Endothelial cell (in vitro differentiated cells): Measurements from ENCODE around the gene RUNX2. TPM values are rescaled to one million over a fixed set of nuclear protein-coding genes. Genes with fewer than 3 reads are reported as not detected.

Experiments used
- DNase-seq: peaks from one replicate; pipeline ENCODE4 v3.0.0; 2021; ENCODE audit warnings: low spot score
- H3K27ac Mint-ChIP-seq: one replicate; pipeline ENCODE4 v1.8.0; 2021; ENCODE audit warnings: mixed read lengths, inconsistent platforms; ENCODE audit not compliant: unreplicated experiment
- H3K27me3 Mint-ChIP-seq: one replicate; pipeline ENCODE4 v1.8.0; 2021; ENCODE audit warnings: mild to moderate bottlenecking, moderate library complexity, mixed read lengths, inconsistent platforms; ENCODE audit not compliant: unreplicated experiment
- H3K36me3 Mint-ChIP-seq: one replicate; pipeline ENCODE4 v1.8.0; 2021; ENCODE audit warnings: mild to moderate bottlenecking, low read depth, mixed read lengths, inconsistent platforms; ENCODE audit not compliant: unreplicated experiment
- H3K4me1 Mint-ChIP-seq: one replicate; pipeline ENCODE4 v1.8.0; 2021; ENCODE audit warnings: mild to moderate bottlenecking, mixed read lengths, inconsistent platforms; ENCODE audit not compliant: unreplicated experiment
- H3K4me3 Mint-ChIP-seq: one replicate; pipeline ENCODE4 v1.8.0; 2021; ENCODE audit warnings: mild to moderate bottlenecking, mixed read lengths, inconsistent platforms; ENCODE audit not compliant: unreplicated experiment
- H3K9me3 Mint-ChIP-seq: one replicate; pipeline ENCODE4 v1.8.0; 2021; ENCODE audit warnings: mixed read lengths, inconsistent platforms; ENCODE audit not compliant: unreplicated experiment
- CTCF ChIP-seq: fragments of 200-600 bp; sonication (generic); IDR thresholded peaks from one replicate; pipeline ENCODE4 v1.5.0; 2021; ENCODE audit warnings: antibody characterized with exemption; ENCODE audit not compliant: unreplicated experiment
- total RNA-seq: library from RNA; stranded (reverse); fragmentation: NEBNext Ultra II Directional; extraction: Animal tissue kit (Norgen Biotek cat#: 25700); gene quantifications from one replicate; pipeline ENCODE4 v1.2.1, GENCODE V29; 2021; ENCODE audit not compliant: unreplicated experiment

RUNX2 gene
- total RNA-seq, 1 donor from 2014 or later: 1.8 TPM

DNA sequence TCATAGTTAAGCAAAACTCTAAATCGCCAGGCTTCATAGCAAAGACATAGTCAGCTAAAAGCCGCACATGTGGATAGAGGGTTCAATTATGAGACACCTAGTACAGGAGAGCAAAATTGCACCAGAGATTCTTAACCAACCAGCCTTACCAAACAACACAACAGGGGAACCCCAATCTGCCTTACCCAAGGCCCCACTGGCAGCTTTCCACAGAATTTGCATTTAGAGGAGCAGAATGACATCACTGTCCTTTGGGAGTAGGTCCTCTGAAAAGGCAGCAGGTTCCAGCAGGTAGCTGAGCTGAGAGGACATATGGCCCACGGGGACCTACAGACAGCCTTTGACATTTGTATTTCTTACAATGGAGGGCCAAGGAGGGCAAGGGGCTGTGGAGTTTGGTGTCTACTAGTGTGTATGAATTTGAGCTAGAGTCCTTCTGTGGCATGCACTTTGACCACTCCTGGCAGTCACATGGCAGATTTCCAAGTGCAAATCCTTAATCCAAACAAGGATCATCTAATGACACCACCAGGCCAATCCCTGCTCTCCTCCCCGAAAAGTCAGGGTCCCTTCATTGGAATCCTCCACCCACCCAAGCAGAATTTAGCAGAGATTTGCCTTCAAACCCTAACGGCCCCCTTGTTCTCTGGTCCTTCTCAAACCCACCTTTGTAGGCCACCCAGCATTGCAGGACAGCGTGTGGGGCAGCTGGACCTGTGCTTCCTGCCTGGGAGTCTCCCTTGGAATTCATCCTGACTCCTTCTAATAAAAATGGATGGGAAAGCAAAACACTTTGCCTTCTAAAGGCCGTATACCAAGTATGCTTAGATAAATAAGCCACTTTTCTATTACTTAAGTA is 220.8 kb downstream of the RUNX2 start:
- H3K4me3 Mint-ChIP-seq: no peak overlapping the region
- no peaks in the 10 kb centered on the region for H3K9me3 Mint-ChIP-seq
- peaks cover 7% of the 10 kb centered on the region for H3K4me1 Mint-ChIP-seq
- no peak for TF ChIP-seq CTCF
- H3K27ac Mint-ChIP-seq: no peak overlapping the region
- no peak for DNase-seq
- H3K27me3 Mint-ChIP-seq: peaks cover 1% of the 10 kb centered on the region
- no peaks in the 10 kb centered on the region for H3K36me3 Mint-ChIP-seq

DNA sequence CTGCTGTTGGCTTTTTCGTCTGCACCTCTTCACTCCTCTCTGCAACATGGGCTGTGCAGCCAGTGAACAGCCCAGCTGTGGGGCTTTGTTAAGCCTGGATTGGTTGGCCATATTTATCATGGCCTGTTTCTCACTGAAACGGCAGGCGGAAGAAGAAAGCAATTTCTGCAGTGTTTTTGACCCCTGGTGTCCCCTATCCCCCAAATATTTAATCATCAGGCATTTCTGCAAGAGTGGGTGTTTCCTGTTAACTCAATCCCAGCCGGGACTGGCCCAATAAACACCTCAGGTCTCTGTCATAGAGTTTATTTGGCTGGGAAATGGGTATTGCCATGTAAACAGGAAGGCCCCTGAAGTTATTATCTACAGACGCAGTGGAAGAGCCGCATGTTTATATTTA is 224.4 kb downstream of the RUNX2 start:
- H3K27me3 Mint-ChIP-seq: peaks cover 2% of the 10 kb centered on the region
- TF ChIP-seq CTCF: no peak
- no peak overlapping the region for H3K4me3 Mint-ChIP-seq
- no peak for DNase-seq
- no peaks in the 10 kb centered on the region for H3K36me3 Mint-ChIP-seq
- H3K9me3 Mint-ChIP-seq: no peaks in the 10 kb centered on the region
- no peak overlapping the region for H3K27ac Mint-ChIP-seq
- H3K4me1 Mint-ChIP-seq: peaks cover 9% of the 10 kb centered on the region

- TF ChIP-seq CTCF: no peak
- Mint-ChIP-seq H3K36me3 (no peaks in the 10 kb centered on the region), H3K27me3 (peaks cover 2% of the 10 kb centered on the region), H3K4me3 (no peak overlapping the region), H3K9me3 (no peaks in the 10 kb centered on the region), H3K4me1 (peaks cover 9% of the 10 kb centered on the region), H3K27ac (no peak overlapping the region)
- DNase-seq: no peak
Observed at GRCh38 chr6:45553730-45554344, 225.7 kb downstream of the RUNX2 start.

DNA sequence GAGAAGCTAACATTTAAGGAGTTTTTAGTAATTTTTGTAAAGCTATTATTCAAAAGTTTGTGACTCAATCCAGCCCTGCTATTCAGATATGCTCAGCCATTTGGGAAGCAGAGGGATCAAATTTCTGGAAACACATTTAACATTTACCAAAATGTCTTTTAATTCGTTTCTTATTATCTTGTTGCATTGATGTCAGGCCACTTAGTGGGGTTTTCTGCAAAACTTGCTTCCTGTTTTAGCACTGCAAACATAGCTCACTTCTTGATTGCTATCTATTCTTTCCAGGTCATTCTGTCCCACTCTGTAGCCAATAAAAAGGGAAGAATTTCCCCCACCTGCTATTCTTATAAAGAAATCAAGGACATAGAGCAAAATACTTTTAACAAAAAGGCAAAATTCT is 226.5 kb downstream of the RUNX2 start:
- no peak for TF ChIP-seq CTCF
- Mint-ChIP-seq H3K27me3 (peaks cover 2% of the 10 kb centered on the region), H3K36me3 (no peaks in the 10 kb centered on the region), H3K4me1 (peaks cover 9% of the 10 kb centered on the region), H3K27ac (no peak overlapping the region), H3K9me3 (no peaks in the 10 kb centered on the region), H3K4me3 (no peak overlapping the region)
- no peak for DNase-seq
